Measurements from ENCODE around the gene EZR. TPM values are rescaled to one million over a fixed set of nuclear protein-coding genes. Genes with fewer than 3 reads are reported as not detected.

EZR gene
- total and polyA plus RNA-seq, 2 of the 13 experiments (the other 11 are each of a cell fraction or from before 2014, with no cell fraction given): 34.7 to 60.3 TPM

GRCh38 chr6:158853072-158853879 lies 34.1 kb upstream of the EZR start (continued):
- TF ChIP-seq, protein P1, sequence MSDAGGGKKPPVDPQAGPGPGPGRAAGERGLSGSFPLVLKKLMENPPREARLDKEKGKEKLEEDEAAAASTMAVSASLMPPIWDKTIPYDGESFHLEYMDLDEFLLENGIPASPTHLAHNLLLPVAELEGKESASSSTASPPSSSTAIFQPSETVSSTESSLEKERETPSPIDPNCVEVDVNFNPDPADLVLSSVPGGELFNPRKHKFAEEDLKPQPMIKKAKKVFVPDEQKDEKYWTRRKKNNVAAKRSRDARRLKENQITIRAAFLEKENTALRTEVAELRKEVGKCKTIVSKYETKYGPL (CRISPR knock-in tag; IDR thresholded peaks at IDR 0.05): 0 out of 2 replicates have a peak, but pooled peaks have one; percentile 19
- TF ChIP-seq ZFAT (CRISPR knock-in tag; conservative IDR thresholded peaks at IDR 0.05) (no peak), ZNF296 (CRISPR knock-in tag; conservative IDR thresholded peaks at IDR 0.05) (no peak), ZKSCAN5 (CRISPR knock-in tag; IDR thresholded peaks at IDR 0.05) (no peak), ZFP82 (CRISPR knock-in tag; IDR thresholded peaks at IDR 0.05; ENCODE audit: borderline replicate concordance) (no peak), ZNF253 (CRISPR knock-in tag; IDR thresholded peaks at IDR 0.05; ENCODE audit: borderline replicate concordance) (no peak), POLR2G (IDR thresholded peaks at IDR 0.05; ENCODE audit: low read depth, low read length) (no peak), ZNF44 (CRISPR knock-in tag; IDR thresholded peaks at IDR 0.05) (no peak), ZNF264 (CRISPR knock-in tag; IDR thresholded peaks at IDR 0.05) (no peak), MLLT10 (CRISPR knock-in tag; IDR thresholded peaks at IDR 0.05) (no peak), ATF4 (CRISPR knock-in tag; IDR thresholded peaks at IDR 0.05) (no peak; a peak in 1 of 4 replicates), HMG20A (CRISPR knock-in tag; IDR thresholded peaks at IDR 0.05; ENCODE audit: borderline replicate concordance) (peak; percentile 87), ZC3H4 (CRISPR knock-in tag; IDR thresholded peaks at IDR 0.05; ENCODE audit: borderline replicate concordance) (no peak)
- TF ChIP-seq, protein P2, sequence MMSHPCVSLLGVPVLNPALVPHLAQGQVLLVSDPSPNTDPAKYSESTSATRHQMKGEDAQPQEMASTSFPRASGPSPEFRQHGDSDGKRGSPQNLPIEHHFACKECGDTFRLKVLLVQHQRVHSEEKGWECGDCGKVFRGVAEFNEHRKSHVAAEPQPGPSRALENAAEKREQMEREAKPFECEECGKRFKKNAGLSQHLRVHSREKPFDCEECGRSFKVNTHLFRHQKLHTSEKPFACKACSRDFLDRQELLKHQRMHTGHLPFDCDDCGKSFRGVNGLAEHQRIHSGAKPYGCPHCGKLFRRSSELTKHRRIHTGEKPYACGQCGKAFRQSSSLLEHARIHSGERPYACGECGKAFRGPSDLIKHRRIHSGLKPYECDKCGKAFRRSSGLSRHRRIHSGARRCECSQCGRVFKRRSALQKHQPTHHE (CRISPR knock-in tag; IDR thresholded peaks at IDR 0.05; ENCODE audit: borderline replicate concordance): no peak
- TF ChIP-seq, protein P3, sequence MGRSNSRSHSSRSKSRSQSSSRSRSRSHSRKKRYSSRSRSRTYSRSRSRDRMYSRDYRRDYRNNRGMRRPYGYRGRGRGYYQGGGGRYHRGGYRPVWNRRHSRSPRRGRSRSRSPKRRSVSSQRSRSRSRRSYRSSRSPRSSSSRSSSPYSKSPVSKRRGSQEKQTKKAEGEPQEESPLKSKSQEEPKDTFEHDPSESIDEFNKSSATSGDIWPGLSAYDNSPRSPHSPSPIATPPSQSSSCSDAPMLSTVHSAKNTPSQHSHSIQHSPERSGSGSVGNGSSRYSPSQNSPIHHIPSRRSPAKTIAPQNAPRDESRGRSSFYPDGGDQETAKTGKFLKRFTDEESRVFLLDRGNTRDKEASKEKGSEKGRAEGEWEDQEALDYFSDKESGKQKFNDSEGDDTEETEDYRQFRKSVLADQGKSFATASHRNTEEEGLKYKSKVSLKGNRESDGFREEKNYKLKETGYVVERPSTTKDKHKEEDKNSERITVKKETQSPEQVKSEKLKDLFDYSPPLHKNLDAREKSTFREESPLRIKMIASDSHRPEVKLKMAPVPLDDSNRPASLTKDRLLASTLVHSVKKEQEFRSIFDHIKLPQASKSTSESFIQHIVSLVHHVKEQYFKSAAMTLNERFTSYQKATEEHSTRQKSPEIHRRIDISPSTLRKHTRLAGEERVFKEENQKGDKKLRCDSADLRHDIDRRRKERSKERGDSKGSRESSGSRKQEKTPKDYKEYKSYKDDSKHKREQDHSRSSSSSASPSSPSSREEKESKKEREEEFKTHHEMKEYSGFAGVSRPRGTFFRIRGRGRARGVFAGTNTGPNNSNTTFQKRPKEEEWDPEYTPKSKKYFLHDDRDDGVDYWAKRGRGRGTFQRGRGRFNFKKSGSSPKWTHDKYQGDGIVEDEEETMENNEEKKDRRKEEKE (IDR thresholded peaks at IDR 0.05): no peak
- TF ChIP-seq, protein P4, sequence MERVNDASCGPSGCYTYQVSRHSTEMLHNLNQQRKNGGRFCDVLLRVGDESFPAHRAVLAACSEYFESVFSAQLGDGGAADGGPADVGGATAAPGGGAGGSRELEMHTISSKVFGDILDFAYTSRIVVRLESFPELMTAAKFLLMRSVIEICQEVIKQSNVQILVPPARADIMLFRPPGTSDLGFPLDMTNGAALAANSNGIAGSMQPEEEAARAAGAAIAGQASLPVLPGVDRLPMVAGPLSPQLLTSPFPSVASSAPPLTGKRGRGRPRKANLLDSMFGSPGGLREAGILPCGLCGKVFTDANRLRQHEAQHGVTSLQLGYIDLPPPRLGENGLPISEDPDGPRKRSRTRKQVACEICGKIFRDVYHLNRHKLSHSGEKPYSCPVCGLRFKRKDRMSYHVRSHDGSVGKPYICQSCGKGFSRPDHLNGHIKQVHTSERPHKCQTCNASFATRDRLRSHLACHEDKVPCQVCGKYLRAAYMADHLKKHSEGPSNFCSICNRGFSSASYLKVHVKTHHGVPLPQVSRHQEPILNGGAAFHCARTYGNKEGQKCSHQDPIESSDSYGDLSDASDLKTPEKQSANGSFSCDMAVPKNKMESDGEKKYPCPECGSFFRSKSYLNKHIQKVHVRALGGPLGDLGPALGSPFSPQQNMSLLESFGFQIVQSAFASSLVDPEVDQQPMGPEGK (CRISPR knock-in tag; IDR thresholded peaks at IDR 0.05): peak; percentile 90
- TF ChIP-seq, protein P5, sequence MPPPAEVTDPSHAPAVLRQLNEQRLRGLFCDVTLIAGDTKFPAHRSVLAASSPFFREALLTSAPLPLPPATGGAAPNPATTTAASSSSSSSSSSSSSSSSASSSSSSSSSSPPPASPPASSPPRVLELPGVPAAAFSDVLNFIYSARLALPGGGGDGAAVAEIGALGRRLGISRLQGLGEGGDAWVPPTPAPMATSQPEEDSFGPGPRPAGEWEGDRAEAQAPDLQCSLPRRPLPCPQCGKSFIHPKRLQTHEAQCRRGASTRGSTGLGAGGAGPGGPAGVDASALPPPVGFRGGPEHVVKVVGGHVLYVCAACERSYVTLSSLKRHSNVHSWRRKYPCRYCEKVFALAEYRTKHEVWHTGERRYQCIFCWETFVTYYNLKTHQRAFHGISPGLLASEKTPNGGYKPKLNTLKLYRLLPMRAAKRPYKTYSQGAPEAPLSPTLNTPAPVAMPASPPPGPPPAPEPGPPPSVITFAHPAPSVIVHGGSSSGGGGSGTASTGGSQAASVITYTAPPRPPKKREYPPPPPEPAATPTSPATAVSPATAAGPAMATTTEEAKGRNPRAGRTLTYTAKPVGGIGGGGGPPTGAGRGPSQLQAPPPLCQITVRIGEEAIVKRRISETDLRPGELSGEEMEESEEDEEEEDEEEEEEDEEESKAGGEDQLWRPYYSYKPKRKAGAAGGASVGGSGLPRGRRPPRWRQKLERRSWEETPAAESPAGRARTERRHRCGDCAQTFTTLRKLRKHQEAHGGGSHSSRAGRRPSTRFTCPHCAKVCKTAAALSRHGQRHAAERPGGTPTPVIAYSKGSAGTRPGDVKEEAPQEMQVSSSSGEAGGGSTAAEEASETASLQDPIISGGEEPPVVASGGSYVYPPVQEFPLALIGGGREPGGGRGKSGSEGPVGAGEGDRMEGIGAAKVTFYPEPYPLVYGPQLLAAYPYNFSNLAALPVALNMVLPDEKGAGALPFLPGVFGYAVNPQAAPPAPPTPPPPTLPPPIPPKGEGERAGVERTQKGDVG (CRISPR knock-in tag; IDR thresholded peaks at IDR 0.05; ENCODE audit: borderline replicate concordance): no peak
